ENCODE results near the gene ETV6.

DNA sequence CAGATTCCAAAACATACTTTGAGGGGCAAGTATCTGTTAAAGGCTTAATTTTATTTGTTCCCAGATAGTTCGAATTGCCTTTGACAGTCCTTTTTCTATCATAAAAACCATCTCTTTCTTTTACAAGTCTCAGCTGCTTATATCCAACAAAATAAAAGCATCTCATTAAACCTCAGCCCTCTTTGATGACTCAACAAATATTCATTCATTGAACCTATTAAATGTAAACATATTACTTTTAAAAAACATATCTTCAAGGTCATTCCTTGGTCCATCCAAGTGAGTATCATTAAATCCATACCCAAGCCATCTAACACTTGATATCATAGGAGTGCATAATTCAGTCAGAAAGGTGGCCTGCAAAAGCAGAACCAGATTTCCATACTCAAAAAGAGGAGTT, 266.6 kb downstream of the ETV6 start:
- TF ChIP-seq CBX2 (IDR thresholded peaks at IDR 0.05; ENCODE audit: borderline replicate concordance, low read depth): no peak
- TF ChIP-seq, protein P1, sequence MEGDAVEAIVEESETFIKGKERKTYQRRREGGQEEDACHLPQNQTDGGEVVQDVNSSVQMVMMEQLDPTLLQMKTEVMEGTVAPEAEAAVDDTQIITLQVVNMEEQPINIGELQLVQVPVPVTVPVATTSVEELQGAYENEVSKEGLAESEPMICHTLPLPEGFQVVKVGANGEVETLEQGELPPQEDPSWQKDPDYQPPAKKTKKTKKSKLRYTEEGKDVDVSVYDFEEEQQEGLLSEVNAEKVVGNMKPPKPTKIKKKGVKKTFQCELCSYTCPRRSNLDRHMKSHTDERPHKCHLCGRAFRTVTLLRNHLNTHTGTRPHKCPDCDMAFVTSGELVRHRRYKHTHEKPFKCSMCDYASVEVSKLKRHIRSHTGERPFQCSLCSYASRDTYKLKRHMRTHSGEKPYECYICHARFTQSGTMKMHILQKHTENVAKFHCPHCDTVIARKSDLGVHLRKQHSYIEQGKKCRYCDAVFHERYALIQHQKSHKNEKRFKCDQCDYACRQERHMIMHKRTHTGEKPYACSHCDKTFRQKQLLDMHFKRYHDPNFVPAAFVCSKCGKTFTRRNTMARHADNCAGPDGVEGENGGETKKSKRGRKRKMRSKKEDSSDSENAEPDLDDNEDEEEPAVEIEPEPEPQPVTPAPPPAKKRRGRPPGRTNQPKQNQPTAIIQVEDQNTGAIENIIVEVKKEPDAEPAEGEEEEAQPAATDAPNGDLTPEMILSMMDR (IDR thresholded peaks at IDR 0.05): no peak
- no peak for TF ChIP-seq ESRRA (IDR thresholded peaks at IDR 0.05; ENCODE audit: borderline replicate concordance, low read length)
- no peak for TF ChIP-seq MYC (IDR thresholded peaks at IDR 0.05; ENCODE audit: borderline replicate concordance, low read length)
- no peak for TF ChIP-seq EP300 (IDR thresholded peaks at IDR 0.05)
- TF ChIP-seq POLR2A (IDR thresholded peaks at IDR 0.05; ENCODE audit: low read length): no peak
- TF ChIP-seq, protein P2, sequence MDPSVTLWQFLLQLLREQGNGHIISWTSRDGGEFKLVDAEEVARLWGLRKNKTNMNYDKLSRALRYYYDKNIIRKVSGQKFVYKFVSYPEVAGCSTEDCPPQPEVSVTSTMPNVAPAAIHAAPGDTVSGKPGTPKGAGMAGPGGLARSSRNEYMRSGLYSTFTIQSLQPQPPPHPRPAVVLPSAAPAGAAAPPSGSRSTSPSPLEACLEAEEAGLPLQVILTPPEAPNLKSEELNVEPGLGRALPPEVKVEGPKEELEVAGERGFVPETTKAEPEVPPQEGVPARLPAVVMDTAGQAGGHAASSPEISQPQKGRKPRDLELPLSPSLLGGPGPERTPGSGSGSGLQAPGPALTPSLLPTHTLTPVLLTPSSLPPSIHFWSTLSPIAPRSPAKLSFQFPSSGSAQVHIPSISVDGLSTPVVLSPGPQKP (IDR thresholded peaks at IDR 0.05; ENCODE audit: low read depth, low read length): no peak
- TF ChIP-seq, protein P3, sequence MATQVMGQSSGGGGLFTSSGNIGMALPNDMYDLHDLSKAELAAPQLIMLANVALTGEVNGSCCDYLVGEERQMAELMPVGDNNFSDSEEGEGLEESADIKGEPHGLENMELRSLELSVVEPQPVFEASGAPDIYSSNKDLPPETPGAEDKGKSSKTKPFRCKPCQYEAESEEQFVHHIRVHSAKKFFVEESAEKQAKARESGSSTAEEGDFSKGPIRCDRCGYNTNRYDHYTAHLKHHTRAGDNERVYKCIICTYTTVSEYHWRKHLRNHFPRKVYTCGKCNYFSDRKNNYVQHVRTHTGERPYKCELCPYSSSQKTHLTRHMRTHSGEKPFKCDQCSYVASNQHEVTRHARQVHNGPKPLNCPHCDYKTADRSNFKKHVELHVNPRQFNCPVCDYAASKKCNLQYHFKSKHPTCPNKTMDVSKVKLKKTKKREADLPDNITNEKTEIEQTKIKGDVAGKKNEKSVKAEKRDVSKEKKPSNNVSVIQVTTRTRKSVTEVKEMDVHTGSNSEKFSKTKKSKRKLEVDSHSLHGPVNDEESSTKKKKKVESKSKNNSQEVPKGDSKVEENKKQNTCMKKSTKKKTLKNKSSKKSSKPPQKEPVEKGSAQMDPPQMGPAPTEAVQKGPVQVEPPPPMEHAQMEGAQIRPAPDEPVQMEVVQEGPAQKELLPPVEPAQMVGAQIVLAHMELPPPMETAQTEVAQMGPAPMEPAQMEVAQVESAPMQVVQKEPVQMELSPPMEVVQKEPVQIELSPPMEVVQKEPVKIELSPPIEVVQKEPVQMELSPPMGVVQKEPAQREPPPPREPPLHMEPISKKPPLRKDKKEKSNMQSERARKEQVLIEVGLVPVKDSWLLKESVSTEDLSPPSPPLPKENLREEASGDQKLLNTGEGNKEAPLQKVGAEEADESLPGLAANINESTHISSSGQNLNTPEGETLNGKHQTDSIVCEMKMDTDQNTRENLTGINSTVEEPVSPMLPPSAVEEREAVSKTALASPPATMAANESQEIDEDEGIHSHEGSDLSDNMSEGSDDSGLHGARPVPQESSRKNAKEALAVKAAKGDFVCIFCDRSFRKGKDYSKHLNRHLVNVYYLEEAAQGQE (IDR thresholded peaks at IDR 0.05): no peak
- TF ChIP-seq FOSL2 (IDR thresholded peaks at IDR 0.05): no peak
- TF ChIP-seq FOSL2 (CRISPR knock-in tag; IDR thresholded peaks at IDR 0.05): no peak
- no peak for TF ChIP-seq JUNB (IDR thresholded peaks at IDR 0.05)
- no peak for TF ChIP-seq EHMT2 (IDR thresholded peaks at IDR 0.05; ENCODE audit: low read depth)
- no peak for TF ChIP-seq RNF2 (IDR thresholded peaks at IDR 0.05; ENCODE audit: borderline replicate concordance, low read depth)

Measured in A549 (cell line).